GM18502 (cell line): ENCODE measurements around the gene FCGR3A.
"Not testable (repeated sequence)": the region's sequence is repeated elsewhere in the genome, so short reads cannot be mapped to it uniquely, and the experiment has no call there.

Experiments used
- ATAC-seq: cut with Tn5 transposase; IDR thresholded peaks from one replicate; pipeline ENCODE4 v1.9.1; 2021; ENCODE audit warnings: mild to moderate bottlenecking; ENCODE audit not compliant: unreplicated experiment, poor library complexity

Gene FCGR3A

GRCh38 chr1:161549652-161550051 is at the start of gene FCGR3A:
FCGR3A (minus strand) TSS chr1:161549818; CDS start chr1:161549736, 82 bp downstream.
- ATAC-seq: no peak

- ATAC-seq: not testable (repeated sequence)
Observed at GRCh38 chr1:161597077-161597476, 47.5 kb upstream of the FCGR3A start.

GRCh38 chr1:161595583-161595982 is 46.0 kb upstream of the FCGR3A start:
- ATAC-seq: not testable (repeated sequence)

DNA sequence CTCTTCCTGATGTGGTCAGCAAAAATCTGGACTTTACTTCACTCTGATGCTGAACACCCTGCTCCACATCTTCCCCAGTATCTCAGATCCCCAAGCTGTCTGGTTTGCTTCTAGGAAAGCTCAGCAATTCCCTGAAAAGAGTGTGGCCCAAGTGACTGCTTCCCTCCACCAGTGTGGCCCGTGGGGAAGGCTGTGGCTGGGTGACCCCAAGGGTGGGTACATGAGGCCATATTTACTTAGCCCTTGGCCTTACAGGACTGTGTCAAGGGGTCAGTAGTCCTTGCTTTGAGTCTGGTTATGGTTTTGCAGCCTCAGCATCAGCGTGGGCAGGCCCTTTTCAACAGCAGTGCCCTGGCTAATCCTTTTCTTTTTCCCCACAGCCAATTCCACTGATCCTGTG is 45.6 kb upstream of the FCGR3A start:
- ATAC-seq: not testable (repeated sequence)

GRCh38 chr1:161594269-161594984 is 44.8 kb upstream of the FCGR3A start:
- ATAC-seq: not testable (repeated sequence)

DNA sequence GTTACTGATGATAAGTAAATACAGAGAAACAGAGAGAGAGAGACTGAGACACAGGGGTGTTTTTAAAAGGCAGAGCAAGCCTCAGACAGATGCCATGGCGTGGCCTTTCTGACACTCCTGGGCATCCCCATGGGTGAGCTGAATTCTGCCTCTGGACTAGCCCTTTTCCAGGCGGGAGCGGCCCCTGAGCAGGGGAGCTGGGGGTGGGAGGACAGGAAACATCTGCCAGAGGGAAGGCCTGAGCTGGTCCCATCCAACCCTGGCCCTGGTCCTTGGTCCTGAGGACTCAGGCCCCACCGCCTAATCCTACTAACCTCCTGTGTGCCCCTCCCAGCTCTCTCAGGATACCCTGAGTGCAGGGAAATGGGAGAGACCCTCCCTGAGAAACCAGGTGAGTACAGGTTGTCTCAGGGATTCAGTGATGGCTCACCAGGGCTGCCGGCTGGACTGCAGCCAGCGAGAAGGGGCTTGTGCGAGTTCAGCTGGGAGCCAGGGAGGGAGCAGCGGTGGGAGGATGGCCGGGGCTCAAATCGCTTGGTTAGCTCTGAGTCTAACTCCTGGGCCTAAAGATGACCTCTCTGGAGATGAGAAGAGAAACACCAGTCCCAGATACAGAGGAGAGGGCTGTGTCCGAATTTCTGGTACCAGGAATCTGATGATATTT is 43.6 kb upstream of the FCGR3A start:
- ATAC-seq: not testable (repeated sequence)

GRCh38 chr1:161592586-161592985 is 43.0 kb upstream of the FCGR3A start:
- ATAC-seq: not testable (repeated sequence)

- not testable (repeated sequence) for ATAC-seq
Observed at GRCh38 chr1:161589920-161590319, 40.3 kb upstream of the FCGR3A start.

- not testable (repeated sequence) for ATAC-seq
Observed at GRCh38 chr1:161589365-161589764, 39.7 kb upstream of the FCGR3A start.

DNA sequence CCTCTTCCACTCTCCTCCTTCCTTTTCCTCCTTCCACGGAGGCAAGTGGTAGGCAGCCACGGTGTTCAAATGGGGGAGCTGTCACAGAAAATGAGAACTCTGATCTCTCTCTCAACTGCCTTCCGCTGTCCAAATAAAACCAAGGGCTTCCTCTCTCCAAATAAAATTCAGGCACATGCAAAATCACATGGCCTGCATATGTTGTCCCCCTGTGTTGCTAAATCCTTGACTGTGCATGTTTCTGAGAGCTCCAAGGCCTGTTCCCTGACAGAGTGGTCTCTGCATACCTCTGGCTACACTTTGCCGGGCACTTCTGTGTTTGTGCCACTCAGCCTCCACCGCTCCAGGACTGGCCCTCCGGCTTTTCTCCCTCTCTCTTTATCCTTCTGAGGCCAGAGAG is 39.0 kb upstream of the FCGR3A start:
- ATAC-seq: not testable (repeated sequence)

DNA sequence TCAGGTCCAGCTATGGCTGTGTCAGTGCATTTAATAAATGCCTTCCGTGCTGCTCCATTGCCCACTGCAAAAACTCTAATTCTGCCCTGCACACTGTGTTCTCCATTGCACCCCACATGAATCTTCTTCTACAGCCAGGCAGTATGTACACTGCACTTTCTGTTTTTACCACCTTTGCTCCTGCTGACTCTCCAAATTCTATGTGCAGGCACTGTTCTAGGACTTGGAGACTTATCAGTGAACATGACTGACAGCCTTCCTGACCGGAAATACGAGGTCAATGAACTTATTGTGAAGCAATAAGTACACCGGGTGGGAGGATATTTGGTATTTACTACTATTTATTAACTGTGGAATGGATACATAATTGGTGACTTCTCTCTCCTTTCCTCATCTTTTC is 33.3 kb upstream of the FCGR3A start:
- not testable (repeated sequence) for ATAC-seq

DNA sequence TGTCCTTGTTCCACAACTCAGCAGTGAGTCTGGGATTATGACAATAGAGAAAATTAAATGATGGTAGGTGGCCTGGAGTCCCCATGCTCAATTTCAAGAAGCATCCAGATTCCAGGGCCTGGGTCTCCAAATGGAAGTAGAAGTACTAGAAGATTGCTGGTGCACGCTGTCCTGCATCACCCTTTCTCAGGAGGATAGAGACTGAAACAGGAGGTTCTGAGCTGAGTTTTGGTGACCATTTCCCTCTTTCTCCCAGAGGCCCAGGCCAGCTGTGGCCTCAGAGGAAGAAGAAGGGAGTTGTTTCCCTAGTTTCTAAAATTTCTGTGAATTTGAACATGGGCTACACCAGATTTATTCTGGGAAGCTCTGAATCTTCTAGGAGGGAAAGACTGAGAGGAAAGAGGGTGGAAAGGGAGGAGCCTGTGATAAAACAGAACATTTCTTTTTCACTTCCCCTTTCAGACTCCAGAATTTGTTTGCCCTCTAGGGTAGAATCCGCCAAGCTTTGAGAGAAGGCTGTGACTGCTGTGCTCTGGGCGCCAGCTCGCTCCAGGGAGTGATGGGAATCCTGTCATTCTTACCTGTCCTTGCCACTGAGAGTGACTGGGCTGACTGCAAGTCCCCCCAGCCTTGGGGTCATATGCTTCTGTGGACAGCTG is 31.4 kb upstream of the FCGR3A start:
- peak; percentile 73 for ATAC-seq

GRCh38 chr1:161579856-161580507 is 30.4 kb upstream of the FCGR3A start:
- ATAC-seq: not testable (repeated sequence)

DNA sequence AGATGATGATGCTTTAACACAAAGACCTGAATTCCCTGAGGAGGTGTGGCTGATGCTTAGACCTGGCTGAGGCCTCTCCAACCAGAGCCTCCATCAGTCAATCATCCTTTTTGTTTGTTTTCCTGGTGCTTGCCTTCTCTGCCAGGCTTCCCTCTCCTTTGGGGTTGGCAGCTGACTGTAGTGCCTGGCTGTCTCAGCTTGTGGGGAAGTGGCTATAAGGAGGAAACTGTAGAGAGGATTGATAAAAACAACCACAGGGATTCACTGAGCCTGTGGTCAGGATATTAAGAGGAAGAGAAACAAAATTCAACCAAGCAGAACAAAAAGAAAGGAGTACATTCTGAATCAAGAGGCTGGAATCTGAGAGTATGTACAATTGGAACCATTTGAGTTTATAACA is 27.1 kb upstream of the FCGR3A start:
- ATAC-seq: not testable (repeated sequence)

DNA sequence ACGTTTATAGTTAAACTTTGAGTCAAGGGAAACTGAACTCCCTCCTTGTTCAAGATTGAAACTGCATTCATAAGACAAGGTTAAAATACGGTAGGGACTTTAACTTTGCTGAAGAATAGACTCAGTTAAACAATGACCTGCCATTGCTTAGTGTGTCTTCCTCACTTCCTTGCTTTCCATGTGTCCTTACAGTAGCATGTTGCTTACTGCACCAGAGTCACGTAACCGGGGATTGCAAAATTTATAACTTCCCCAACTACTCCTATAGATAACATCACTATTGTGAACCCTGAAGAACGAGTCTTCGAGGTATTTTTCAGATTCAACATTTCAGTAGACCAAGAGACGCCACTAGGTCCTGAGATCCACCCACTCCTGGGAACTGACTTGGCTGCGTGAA is 22.1 kb upstream of the FCGR3A start:
- ATAC-seq: not testable (repeated sequence)

GRCh38 chr1:161566602-161566960 is 17.0 kb upstream of the FCGR3A start:
- ATAC-seq: not testable (repeated sequence)

DNA sequence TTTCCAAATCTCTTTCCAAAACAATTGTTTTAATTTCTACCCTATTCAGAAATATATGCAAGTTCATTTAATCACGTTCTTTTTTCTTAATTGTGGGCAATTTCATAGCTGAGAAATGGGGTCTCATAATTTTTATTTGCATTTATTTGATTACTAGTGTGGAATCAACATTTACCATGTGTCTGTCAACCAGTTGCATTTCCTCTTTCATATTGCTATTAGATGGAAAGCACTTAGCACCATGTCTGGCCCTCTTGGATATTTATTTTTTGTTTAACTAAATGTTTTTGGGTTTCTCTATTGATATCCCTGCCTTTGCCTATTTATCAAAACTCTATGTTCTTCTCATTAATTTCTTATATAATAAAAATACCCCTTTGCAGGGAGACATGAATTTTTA is 13.9 kb upstream of the FCGR3A start:
- not testable (repeated sequence) for ATAC-seq

DNA sequence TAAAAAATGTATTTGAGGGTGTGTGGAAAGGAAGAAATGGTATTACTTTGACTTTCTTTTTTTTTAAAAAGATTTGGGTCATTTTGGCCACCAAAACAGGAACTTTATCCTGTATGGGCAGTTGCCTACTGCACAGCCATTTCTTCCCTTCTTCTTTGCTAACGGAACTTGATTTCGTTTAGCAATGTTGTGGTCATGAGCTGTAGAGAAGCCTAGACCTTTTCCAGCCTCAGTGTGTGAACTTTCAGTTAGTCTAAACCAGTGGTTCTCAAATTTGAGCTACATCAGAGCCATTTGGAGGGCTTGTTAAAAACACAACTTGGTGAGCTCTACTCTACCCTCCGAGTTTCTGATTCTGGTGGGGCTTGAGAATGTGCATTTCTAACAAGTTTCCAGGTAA is 12.8 kb upstream of the FCGR3A start:
- not testable (repeated sequence) for ATAC-seq

GRCh38 chr1:161560960-161561715 is 11.5 kb upstream of the FCGR3A start:
- ATAC-seq: peak; percentile 56
